Skin of body (tissue), 2 donors: Measurements from ENCODE around the gene N4BP2L2. TPM values are rescaled to one million over a fixed set of nuclear protein-coding genes. Genes with fewer than 3 reads are reported as not detected.
"Not testable (repeated sequence)": the region's sequence is repeated elsewhere in the genome, so short reads cannot be mapped to it uniquely, and the experiment has no call there.

Experiments used
- DNase-seq: peaks from one replicate; lab custom pipeline; 2025; lab: John Stamatoyannopoulos, UW
- total RNA-seq: library from RNA; depleted of rRNA; stranded (reverse); fragments of >200 nt; gene quantifications from one replicate; pipeline ENCODE4 v1.2.3, GENCODE V29; 2014

The N4BP2L2 gene
- 142 TPM for total RNA-seq

GRCh38 chr13:32538621-32539246, at the start of gene N4BP2L2:
Gene N4BP2L2 (minus strand): TSS chr13:32538795. CDS start chr13:32537027, 1,768 bp downstream.
- peak; percentile 99 for DNase-seq

- DNase-seq, result peak; percentile 41
Measured at GRCh38 chr13:32587811-32588170, 49.2 kb upstream of the N4BP2L2 start.

GRCh38 chr13:32587011-32587810, 48.6 kb upstream of the N4BP2L2 start:
- DNase-seq, result peak; percentile 71

- DNase-seq, result peak; percentile 96
Measured at GRCh38 chr13:32586080-32586900, 47.7 kb upstream of the N4BP2L2 start, which contains the start of gene PDS5B. Gene PDS5B (plus strand): TSS chr13:32586452. CDS start chr13:32648773, 62,321 bp downstream.

GRCh38 chr13:32585550-32586079, 47.0 kb upstream of the N4BP2L2 start:
- DNase-seq, result no peak

GRCh38 chr13:32582991-32583390, 44.4 kb upstream of the N4BP2L2 start:
- no peak for DNase-seq

- no peak for DNase-seq
Measured at GRCh38 chr13:32582281-32582680, 43.7 kb upstream of the N4BP2L2 start.

GRCh38 chr13:32581177-32581786, 42.7 kb upstream of the N4BP2L2 start:
- no peak for DNase-seq

GRCh38 chr13:32577032-32577431, 38.4 kb upstream of the N4BP2L2 start:
- no peak for DNase-seq

GRCh38 chr13:32575687-32576086, 37.1 kb upstream of the N4BP2L2 start:
- not testable (repeated sequence) for DNase-seq

- not testable (repeated sequence) for DNase-seq
Measured at GRCh38 chr13:32560842-32561241, 22.2 kb upstream of the N4BP2L2 start.

GRCh38 chr13:32555613-32556012, 17.0 kb upstream of the N4BP2L2 start:
- no peak for DNase-seq

- no peak for DNase-seq
Measured at GRCh38 chr13:32553720-32554119, 15.1 kb upstream of the N4BP2L2 start.

- no peak for DNase-seq
Measured at GRCh38 chr13:32549788-32550187, 11.2 kb upstream of the N4BP2L2 start.

- no peak for DNase-seq
Measured at GRCh38 chr13:32548837-32549236, 10.2 kb upstream of the N4BP2L2 start.

GRCh38 chr13:32545083-32545482, 6.5 kb upstream of the N4BP2L2 start:
- no peak for DNase-seq

- no peak for DNase-seq
Measured at GRCh38 chr13:32542221-32542620, 3.6 kb upstream of the N4BP2L2 start.

GRCh38 chr13:32538143-32538620, 413 bp downstream of the N4BP2L2 start:
- DNase-seq, result peak; percentile 52

- DNase-seq, result no peak
Measured at GRCh38 chr13:32537580-32538142, 934 bp downstream of the N4BP2L2 start.

- no peak for DNase-seq
Measured at GRCh38 chr13:32535748-32536147, 2.8 kb downstream of the N4BP2L2 start.

GRCh38 chr13:32535115-32535514, 3.5 kb downstream of the N4BP2L2 start:
- no peak for DNase-seq
